HepG2 (cell line): ENCODE measurements around the gene TOMM20. TPM values are rescaled to one million over a fixed set of nuclear protein-coding genes. Genes with fewer than 3 reads are reported as not detected.

Source experiments
- AGO2 ChIP-seq: fragments of 200-400 bp; formaldehyde crosslinking; optimal IDR thresholded peaks from 2 replicates; pipeline ENCODE3; 2017; ENCODE audit warnings: mild to moderate bottlenecking, low read depth, low read length, moderate library complexity
- MBD4 ChIP-seq: IDR thresholded peaks from 2 replicates; pipeline ENCODE4 v1.6.1; 2012; ENCODE audit warnings: low read length, inconsistent platforms, borderline replicate concordance
- PATZ1 ChIP-seq: sonication (generic); formaldehyde crosslinking; IDR thresholded peaks from 2 replicates; pipeline ENCODE4 v1.4.0; 2020; ENCODE audit warnings: missing genetic modification reagents
- RBM22 ChIP-seq: fragments of 200-400 bp; formaldehyde crosslinking; optimal IDR thresholded peaks from 2 replicates; pipeline ENCODE3; 2017; ENCODE audit warnings: mild to moderate bottlenecking, low read length, moderate library complexity
- ZNF687 ChIP-seq: sonication (generic); formaldehyde crosslinking; IDR thresholded peaks from 2 replicates; pipeline ENCODE4 v1.5.1; 2020; ENCODE audit warnings: mild to moderate bottlenecking, missing genetic modification reagents, moderate library complexity
- ZSCAN29 ChIP-seq: sonication (generic); formaldehyde crosslinking; conservative IDR thresholded peaks from 2 replicates; pipeline ENCODE4 v1.4.0; 2020; ENCODE audit warnings: mild to moderate bottlenecking, missing genetic modification reagents
- polyA plus RNA-seq, 8 experiments: library from polyadenylated mRNA; depleted of rRNA in 3 of 8; stranded (reverse) in 7 of 8; unstranded in 1 of 8; fragments of >200 nt; fragmentation: Illumina TruSeq in 4 of 8; extraction: Trizol in 4 of 8; gene quantifications; 2 replicates each; pipeline versions ENCODE4 v1.2.1 to v1.2.3, GENCODE V29; 2011 to 2016; ENCODE audit warnings: low read depth in 4 of 8, missing spikeins in 1 of 8, mixed read lengths in 1 of 8; ENCODE audit not compliant: insufficient read depth in 1 of 8
- total RNA-seq, 5 experiments: library from RNA; depleted of rRNA; stranded (reverse); fragments of >200 nt; fragmentation: Illumina TruSeq; extraction: Trizol; gene quantifications; 2 replicates each; pipeline ENCODE4 v1.2.3, GENCODE V29; 2016; ENCODE audit warnings: low read depth in 1 of 5

Gene TOMM20
- total and polyA plus RNA-seq, 2 of the 13 experiments (the other 11 are each of a cell fraction or from before 2014, with no cell fraction given): 153 to 376 TPM

GRCh38 chr1:235107368-235108184 is 21.1 kb downstream of the TOMM20 start (continued):
- TF ChIP-seq AGO2: peak; percentile 79
- peak; percentile 22; the same call in 1 of the 2 replicates for TF ChIP-seq ZNF687 (CRISPR knock-in tag)
- TF ChIP-seq ZSCAN29 (CRISPR knock-in tag): no peak
- no peak for TF ChIP-seq PATZ1 (CRISPR knock-in tag)
- peak; percentile 89 for TF ChIP-seq RBM22
- peak; percentile 32; the same call in 1 of the 2 replicates for TF ChIP-seq MBD4
- TF ChIP-seq, all 625 proteins: peak for 10
